CD4-positive, alpha-beta T cell (primary cell): ENCODE data around the gene YY1. TPM values are rescaled to one million over a fixed set of nuclear protein-coding genes. Genes with fewer than 3 reads are reported as not detected.
"Not testable (repeated sequence)": the region's sequence is repeated elsewhere in the genome, so short reads cannot be mapped to it uniquely, and the experiment has no call there.

ENCODE experiments used
- ATAC-seq: fragments of 200-7000 bp; cut with Tn5 transposase; one replicate; pipeline ENCODE4 v1.10.0; 2022; ENCODE audit warnings: mild to moderate bottlenecking; ENCODE audit not compliant: poor library complexity
- CTCF ChIA-PET: fragments of 350-600 bp; sonication (Branson Sonifier 250); formaldehyde crosslinking; loops from one replicate; lab custom pipeline; 2021; ENCODE audit warnings: antibody characterized with exemption, inconsistent platforms; lab: Charles Lee
- POLR2A ChIA-PET: fragments of 350-600 bp; sonication (Branson Sonifier 250); formaldehyde crosslinking; loops from one replicate; lab custom pipeline; 2021; ENCODE audit warnings: antibody characterized with exemption, inconsistent platforms; lab: Charles Lee
- DNase-seq, 14 experiments: peaks; one replicate each; pipeline ENCODE4 v3.0.0-alpha.2; 2013 to 2020; ENCODE audit warnings: mixed read lengths in 2 of 14
- H3K27ac ChIP-seq, 2 donors: one replicate each; pipeline versions ENCODE4 v1.5.1 to v1.7.0; 2013; ENCODE audit warnings: low read length in 2 of 2, low read depth in 1 of 2, mild to moderate bottlenecking in 1 of 2
- H3K27me3 ChIP-seq, 2 experiments: 1 replicate in 1 of 2; 2 replicates in 1 of 2; pipeline versions ENCODE4 v1.6.1 to v1.7.0; 2013; ENCODE audit warnings: low read length in 2 of 2, control low read depth in 1 of 2, mild to moderate bottlenecking in 1 of 2, moderate library complexity in 1 of 2; ENCODE audit not compliant: insufficient read depth in 2 of 2, control insufficient read depth in 1 of 2
- H3K36me3 ChIP-seq: one replicate; pipeline ENCODE4 v1.6.1; 2013; ENCODE audit warnings: low read length, control low read depth; ENCODE audit not compliant: insufficient read depth
- H3K4me1 ChIP-seq: one replicate; pipeline ENCODE4 v1.6.1; 2013; ENCODE audit warnings: low read length, control low read depth; ENCODE audit not compliant: insufficient read depth
- H3K4me3 ChIP-seq: one replicate; pipeline ENCODE4 v1.5.1; 2013; ENCODE audit warnings: mild to moderate bottlenecking, low read length, moderate library complexity
- H3K9me3 ChIP-seq, 2 experiments: 1 replicate in 1 of 2; 2 replicates in 1 of 2; pipeline versions ENCODE4 v1.6.1 to v1.7.0; 2013; ENCODE audit warnings: low read length in 2 of 2, mild to moderate bottlenecking in 2 of 2, control low read depth in 1 of 2, moderate library complexity in 1 of 2; ENCODE audit not compliant: control insufficient read depth in 1 of 2, insufficient read depth in 1 of 2
- H3K27ac Mint-ChIP-seq: one replicate; pipeline ENCODE4 v1.8.0; 2020; ENCODE audit warnings: mixed read lengths
- H3K27me3 Mint-ChIP-seq: one replicate; pipeline ENCODE4 v1.8.0; 2021; ENCODE audit warnings: mixed read lengths
- H3K36me3 Mint-ChIP-seq: one replicate; pipeline ENCODE4 v1.8.0; 2021; ENCODE audit warnings: low read depth, mixed read lengths
- H3K4me1 Mint-ChIP-seq: one replicate; pipeline ENCODE4 v1.8.0; 2021; ENCODE audit warnings: low read depth, mixed read lengths
- H3K4me3 Mint-ChIP-seq: one replicate; pipeline ENCODE4 v1.8.0; 2020; ENCODE audit warnings: mild to moderate bottlenecking, mixed read lengths
- H3K9me3 Mint-ChIP-seq: one replicate; pipeline ENCODE4 v1.8.0; 2020; ENCODE audit warnings: mixed read lengths
- intact Hi-C, 2 experiments: fragments of 100-400 bp; cut with DNase I in 1 of 2; cut with micrococcal nuclease in 1 of 2; formaldehyde crosslinking; loops; one replicate each; pipeline versions ENCODE4 v1.15.1 to v1.9.0; 2023 to 2025; cut with DNase I, micrococcal nuclease
- total RNA-seq, 174 experiments: library from RNA in 2 of 174; stranded (reverse) in 2 of 174; gene quantifications; one replicate each; pipeline ENCODE4 v1.2.3 and lab custom pipeline; 2021 to 2026
- TF ChIP-seq, protein P1 (sequence below): fragments of 200-600 bp; IDR thresholded peaks from one replicate; pipeline ENCODE4 v1.8.0; 2022; ENCODE audit warnings: antibody characterized with exemption, mild to moderate bottlenecking

Gene YY1
- total RNA-seq, 2 experiments from 2014 or later = 68.9 to 70.4 TPM

DNA sequence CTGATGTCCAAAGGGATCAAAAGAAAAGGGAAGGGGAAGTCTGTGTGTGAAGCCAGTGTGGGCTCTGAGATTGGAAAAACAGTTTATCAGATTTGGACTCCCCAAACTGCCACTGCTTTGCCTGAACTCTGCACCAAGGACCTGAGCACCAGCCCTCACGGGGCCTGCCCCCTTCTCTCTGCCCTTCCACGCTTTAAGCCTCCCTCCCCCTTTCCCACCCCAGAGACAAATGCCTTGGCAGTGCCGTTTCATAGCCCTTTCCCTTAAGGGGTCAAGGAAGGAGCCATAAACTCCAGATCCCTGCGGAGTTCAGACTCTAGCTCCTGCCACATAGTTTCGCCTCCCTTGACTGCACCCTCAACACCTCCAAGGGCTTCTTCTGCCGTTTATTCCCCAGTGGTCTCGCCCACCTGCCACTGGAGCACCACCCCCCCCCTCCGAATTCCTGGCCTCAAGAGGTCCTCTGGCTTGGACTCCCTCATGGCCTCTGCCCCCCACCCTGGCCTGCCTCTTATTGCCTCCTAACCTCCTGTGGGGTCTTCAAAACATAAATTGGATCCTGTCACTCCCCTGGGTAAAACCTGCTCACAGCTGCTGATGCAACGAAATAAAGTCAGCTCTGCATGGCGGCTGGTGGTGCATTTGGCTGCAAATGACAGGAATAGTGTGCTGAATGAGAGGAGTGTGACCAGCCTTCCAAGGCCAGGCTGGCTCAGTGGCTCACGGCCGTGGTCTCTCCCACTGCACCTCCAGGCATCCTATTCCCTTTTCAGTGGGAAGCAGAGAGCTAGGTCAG is 48.5 kb downstream of the YY1 start:
- no peaks in the 10 kb centered on the region for H3K4me1 Mint-ChIP-seq
- DNase-seq (no peak), ATAC-seq (no peak)
- H3K4me3 ChIP-seq = no peak overlapping the region
- no peak overlapping the region for H3K4me3 Mint-ChIP-seq
- H3K27me3 Mint-ChIP-seq = no peaks in the 10 kb centered on the region
- no peaks in the 10 kb centered on the region for H3K36me3 Mint-ChIP-seq
- H3K36me3 ChIP-seq = peaks cover 4% of the 10 kb centered on the region
- intact Hi-C loops = loop anchor here (5.0 kb wide), 2 partner anchors 90 to 315 kb away; partner anchors contain the start of gene WDR25 (in 1 of the 2)
- no peaks in the 10 kb centered on the region for H3K9me3 Mint-ChIP-seq
- peaks cover 15% of the 10 kb centered on the region for H3K4me1 ChIP-seq
- H3K27ac Mint-ChIP-seq = no peak overlapping the region
- no peak overlapping the region for H3K27ac ChIP-seq
- ChIA-PET POLR2A (no interaction called here), CTCF (no interaction called here)
- no peaks in the 10 kb centered on the region for H3K27me3 ChIP-seq
- TF ChIP-seq, protein P1, sequence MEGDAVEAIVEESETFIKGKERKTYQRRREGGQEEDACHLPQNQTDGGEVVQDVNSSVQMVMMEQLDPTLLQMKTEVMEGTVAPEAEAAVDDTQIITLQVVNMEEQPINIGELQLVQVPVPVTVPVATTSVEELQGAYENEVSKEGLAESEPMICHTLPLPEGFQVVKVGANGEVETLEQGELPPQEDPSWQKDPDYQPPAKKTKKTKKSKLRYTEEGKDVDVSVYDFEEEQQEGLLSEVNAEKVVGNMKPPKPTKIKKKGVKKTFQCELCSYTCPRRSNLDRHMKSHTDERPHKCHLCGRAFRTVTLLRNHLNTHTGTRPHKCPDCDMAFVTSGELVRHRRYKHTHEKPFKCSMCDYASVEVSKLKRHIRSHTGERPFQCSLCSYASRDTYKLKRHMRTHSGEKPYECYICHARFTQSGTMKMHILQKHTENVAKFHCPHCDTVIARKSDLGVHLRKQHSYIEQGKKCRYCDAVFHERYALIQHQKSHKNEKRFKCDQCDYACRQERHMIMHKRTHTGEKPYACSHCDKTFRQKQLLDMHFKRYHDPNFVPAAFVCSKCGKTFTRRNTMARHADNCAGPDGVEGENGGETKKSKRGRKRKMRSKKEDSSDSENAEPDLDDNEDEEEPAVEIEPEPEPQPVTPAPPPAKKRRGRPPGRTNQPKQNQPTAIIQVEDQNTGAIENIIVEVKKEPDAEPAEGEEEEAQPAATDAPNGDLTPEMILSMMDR = no peak
- H3K9me3 ChIP-seq = no peaks in the 10 kb centered on the region

DNA sequence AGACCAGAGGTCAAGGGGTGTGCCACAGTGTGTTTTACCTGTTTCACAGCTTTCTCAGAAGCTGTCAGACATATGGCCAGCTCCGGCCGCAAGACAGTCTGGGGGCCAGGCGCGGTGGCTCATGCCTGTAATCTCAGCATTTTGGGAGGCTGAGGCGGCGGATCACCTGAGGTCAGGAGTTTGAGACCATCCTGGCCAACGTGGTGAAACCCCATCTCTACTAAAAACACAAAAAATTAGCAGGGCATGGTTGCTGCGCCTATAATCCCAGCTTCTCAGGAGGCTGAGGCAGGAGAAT is 49.0 kb downstream of the YY1 start:
- ATAC-seq, H3K4me3 Mint-ChIP-seq, DNase-seq, CTCF ChIA-PET, H3K27ac ChIP-seq, H3K9me3 Mint-ChIP-seq, H3K9me3 ChIP-seq, H3K27me3 Mint-ChIP-seq, H3K27ac Mint-ChIP-seq, H3K4me1 Mint-ChIP-seq, H3K36me3 ChIP-seq, H3K27me3 ChIP-seq, H3K4me3 ChIP-seq, H3K36me3 Mint-ChIP-seq, POLR2A ChIA-PET: not testable (repeated sequence)
- intact Hi-C loops = loop anchor here (5.0 kb wide), 2 partner anchors 89 to 316 kb away; partner anchors contain the start of gene WDR25 (in 1 of the 2)
- H3K4me1 ChIP-seq = peaks cover 15% of the 10 kb centered on the region

DNA sequence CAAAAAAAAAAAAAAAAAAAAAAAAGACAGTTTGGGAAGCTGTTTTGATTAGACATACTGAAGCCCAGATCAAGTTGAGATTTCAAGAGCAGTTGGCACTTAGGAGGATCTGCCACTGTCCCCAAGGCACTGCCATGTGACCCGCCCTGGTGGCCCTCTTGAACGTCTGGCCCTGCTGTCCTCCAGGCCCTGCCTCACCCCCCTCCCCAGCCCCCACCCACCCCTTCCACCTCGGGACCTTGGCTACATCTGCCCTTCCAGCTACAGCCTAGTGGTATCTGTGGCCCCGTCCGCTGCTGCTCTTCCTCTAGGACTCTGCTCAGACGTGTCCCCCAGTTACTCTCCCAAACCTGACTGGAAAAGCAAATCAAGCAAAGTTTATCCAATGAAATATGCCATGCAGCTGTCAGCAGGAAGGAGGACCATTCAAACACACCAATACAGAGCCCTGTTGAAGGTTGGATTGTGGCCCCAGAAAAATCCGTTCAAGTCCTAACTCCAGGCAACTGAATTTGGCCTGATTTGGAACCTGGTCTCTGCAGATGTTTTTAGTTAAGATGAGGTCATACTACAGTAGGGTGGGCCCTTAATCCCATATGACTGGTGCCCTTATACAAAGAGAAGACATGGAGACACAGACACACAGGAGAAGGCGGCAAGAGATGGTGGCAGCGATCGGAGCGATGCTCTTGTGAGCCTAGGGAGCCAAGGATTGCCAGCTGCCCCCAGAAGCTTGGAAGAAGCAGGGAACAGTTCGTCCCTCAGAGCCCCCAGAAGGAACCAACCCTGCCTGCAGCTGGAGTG is 49.6 kb downstream of the YY1 start:
- Histone ChIP-seq H3K27me3 (no peaks in the 10 kb centered on the region), H3K36me3 (peaks cover 8% of the 10 kb centered on the region), H3K27ac (no peak overlapping the region), H3K9me3 (no peaks in the 10 kb centered on the region), H3K4me3 (no peak overlapping the region), H3K4me1 (peaks cover 15% of the 10 kb centered on the region)
- no peaks in the 10 kb centered on the region for H3K27me3 Mint-ChIP-seq
- H3K4me1 Mint-ChIP-seq = no peaks in the 10 kb centered on the region
- DNase-seq (no peak), ATAC-seq (no peak)
- POLR2A ChIA-PET = no interaction called here
- TF ChIP-seq, protein P1 = no peak
- CTCF ChIA-PET = no interaction called here
- no peaks in the 10 kb centered on the region for H3K9me3 Mint-ChIP-seq
- intact Hi-C loops = loop anchor here (5.0 kb wide), 2 partner anchors 89 to 316 kb away; partner anchors contain the start of gene WDR25 (in 1 of the 2)
- no peak overlapping the region for H3K4me3 Mint-ChIP-seq
- no peak overlapping the region for H3K27ac Mint-ChIP-seq
- H3K36me3 Mint-ChIP-seq = no peaks in the 10 kb centered on the region
